Liver (tissue), 9 donors: ENCODE data around the gene AIG1. TPM values are rescaled to one million over a fixed set of nuclear protein-coding genes. Genes with fewer than 3 reads are reported as not detected.
"Not testable (repeated sequence)": the region's sequence is repeated elsewhere in the genome, so short reads cannot be mapped to it uniquely, and the experiment has no call there.

Experiments
- DNase-seq: peaks from one replicate; pipeline ENCODE4 v3.0.0-alpha.2; 2017; ENCODE audit warnings: low spot score
- H3K27ac ChIP-seq, 2 donors: one replicate each; pipeline ENCODE4 v1.7.0; 2013; ENCODE audit warnings: inconsistent platforms in 2 of 2, low read length in 2 of 2, control low read depth in 1 of 2, low read depth in 1 of 2, mild to moderate bottlenecking in 1 of 2
- H3K27me3 ChIP-seq, 4 donors: one replicate each; pipeline versions ENCODE4 v1.6.1 to v1.7.0; 2013; ENCODE audit warnings: low read length in 3 of 4, inconsistent platforms in 1 of 4, mild to moderate bottlenecking in 1 of 4, moderate library complexity in 1 of 4; ENCODE audit not compliant: control insufficient read depth in 4 of 4, insufficient read depth in 4 of 4
- H3K36me3 ChIP-seq, 4 donors: one replicate each; pipeline versions ENCODE4 v1.6.1 to v1.7.0; 2013; ENCODE audit warnings: low read length in 3 of 4, mild to moderate bottlenecking in 3 of 4, low read depth in 1 of 4, moderate library complexity in 1 of 4; ENCODE audit not compliant: control insufficient read depth in 4 of 4, insufficient read depth in 3 of 4
- H3K4me1 ChIP-seq, 4 donors: one replicate each; pipeline versions ENCODE4 v1.6.1 to v1.7.0; 2013; ENCODE audit warnings: low read length in 3 of 4, mild to moderate bottlenecking in 3 of 4, moderate library complexity in 1 of 4; ENCODE audit not compliant: control insufficient read depth in 4 of 4, insufficient read depth in 4 of 4
- H3K4me3 ChIP-seq, 3 donors: one replicate each; pipeline versions ENCODE4 v1.6.1 to v1.7.0; 2013; ENCODE audit warnings: low read length in 3 of 3, control low read depth in 1 of 3, low read depth in 1 of 3, mild to moderate bottlenecking in 1 of 3
- H3K9ac ChIP-seq, 2 donors: one replicate each; pipeline ENCODE4 v1.7.0; 2013; ENCODE audit warnings: low read length in 2 of 2, mild to moderate bottlenecking in 2 of 2, moderate library complexity in 2 of 2, control low read depth in 1 of 2, low read depth in 1 of 2
- H3K9me3 ChIP-seq, 4 donors: one replicate each; pipeline versions ENCODE4 v1.6.1 to v1.7.0; 2013; ENCODE audit warnings: low read length in 3 of 4; ENCODE audit not compliant: control insufficient read depth in 4 of 4
- CTCF ChIP-seq: fragments of 150-350 bp; IDR thresholded peaks from 2 replicates; pipeline ENCODE4 v1.5.1; 2017; ENCODE audit warnings: improper control_type of control experiment, low read depth, low read length; ENCODE audit not compliant: missing input control
- EGR1 ChIP-seq, 2 donors: IDR thresholded peaks; 2 replicates each; pipeline ENCODE4 v1.6.1; 2016 to 2018; ENCODE audit warnings: antibody characterized with exemption in 2 of 2, low read depth in 2 of 2
- FOXA1 ChIP-seq: IDR thresholded peaks from 2 replicates; pipeline ENCODE4 v1.6.1; 2016; ENCODE audit warnings: antibody characterized with exemption
- FOXA2 ChIP-seq: IDR thresholded peaks from 2 replicates; pipeline ENCODE4 v1.6.1; 2016; ENCODE audit warnings: antibody characterized with exemption
- HNF4A ChIP-seq, 2 donors: conservative IDR thresholded peaks; 2 replicates each; pipeline ENCODE4 v1.6.1; 2016; ENCODE audit warnings: antibody characterized with exemption in 2 of 2, mild to moderate bottlenecking in 2 of 2
- HNF4G ChIP-seq: IDR thresholded peaks from 2 replicates; pipeline ENCODE4 v1.6.1; 2016; ENCODE audit warnings: antibody characterized with exemption
- JUND ChIP-seq, 2 donors: IDR thresholded peaks; 2 replicates each; pipeline ENCODE4 v1.6.1; 2016; ENCODE audit warnings: antibody characterized with exemption in 2 of 2
- RAD21 ChIP-seq, 2 donors: IDR thresholded peaks; 2 replicates each; pipeline ENCODE4 v1.6.1; 2016; ENCODE audit warnings: antibody characterized with exemption in 2 of 2, mild to moderate bottlenecking in 2 of 2
- RXRA ChIP-seq, 2 donors: IDR thresholded peaks; 2 replicates each; pipeline ENCODE4 v1.6.1; 2017 to 2018; ENCODE audit warnings: antibody characterized with exemption in 2 of 2, mild to moderate bottlenecking in 1 of 2
- SP1 ChIP-seq: IDR thresholded peaks from 2 replicates; pipeline ENCODE4 v1.6.1; 2018; ENCODE audit warnings: antibody characterized with exemption, mild to moderate bottlenecking
- TAF1 ChIP-seq: conservative IDR thresholded peaks from 2 replicates; pipeline ENCODE4 v1.6.1; 2016; ENCODE audit warnings: antibody characterized with exemption, mild to moderate bottlenecking
- WGBS: extraction: QIAGEN DNeasy Blood & Tissue Kit; methylation state at CpG from one replicate; pipeline ENCODE4 v1.1.7; 2013; 5-methylcytosine and 5-hydroxymethylcytosine counted together
- polyA plus RNA-seq, 2 donors: library from polyadenylated mRNA; stranded (reverse) in 1 of 2; unstranded in 1 of 2; fragments of 200-250 nt in 1 of 2; fragments of >200 nt in 1 of 2; fragmentation: Nextera tagmentation in 1 of 2; extraction: Ambion mirVana in 1 of 2; gene quantifications; one replicate each; pipeline versions ENCODE4 v1.2.1 to v1.2.3, GENCODE V29; 2013 to 2015
- total RNA-seq, 2 donors: library from RNA; depleted of rRNA; stranded (reverse); fragments of >200 nt; gene quantifications; one replicate each; pipeline ENCODE4 v1.2.3, GENCODE V29; 2014
- TF ChIP-seq, protein P1 (sequence below): IDR thresholded peaks from 2 replicates; pipeline ENCODE4 v1.6.1; 2016; ENCODE audit warnings: antibody characterized with exemption
- donor health status: healthy.
- donor health status: healthy.
- donor health status: healthy.
- donor health status: healthy.
- donor health status: healthy.

The AIG1 gene
- total and polyA plus RNA-seq, 4 donors, result 74.8 to 169 (median 121) TPM

DNA sequence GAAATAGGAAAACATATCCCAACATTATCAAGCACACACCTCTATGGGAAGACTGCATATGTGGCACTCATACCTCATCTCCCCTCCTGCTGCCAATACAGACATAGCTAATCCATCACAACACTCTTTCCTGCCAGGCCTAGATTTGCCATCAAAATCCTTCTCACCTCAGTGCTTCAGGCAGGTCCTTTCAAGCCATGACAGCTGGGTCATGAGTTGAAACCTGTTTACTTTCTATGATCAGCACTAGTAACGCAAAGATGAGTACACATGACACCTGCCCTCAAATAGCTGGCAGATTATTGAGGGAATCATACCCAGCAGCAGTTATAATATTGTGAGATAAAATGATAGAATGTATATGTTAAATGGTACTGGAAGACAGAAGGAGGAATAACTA, 183.1 kb downstream of the AIG1 start:
- H3K27me3 ChIP-seq, result no peaks in the 10 kb centered on the region
- H3K4me3 ChIP-seq, result no peak overlapping the region
- H3K9ac ChIP-seq, result no peak overlapping the region
- DNase-seq, result no peak
- no peaks in the 10 kb centered on the region for H3K4me1 ChIP-seq
- H3K36me3 ChIP-seq, result peaks cover 0 to 4% (median 1%) of the 10 kb centered on the region in 4 donors
- TF ChIP-seq JUND (IDR thresholded peaks at IDR 0.05) (no peak), TAF1 (no peak), RXRA (IDR thresholded peaks at IDR 0.05) (no peak), HNF4G (no peak), CTCF (no peak), SP1 (no peak)
- H3K27ac ChIP-seq, result no peak overlapping the region
- H3K9me3 ChIP-seq, result no peaks in the 10 kb centered on the region
- 94% methylated on average over 1 of the region's 1 CpG for whole genome bisulfite sequencing

GRCh38 chr6:143245656-143246055, 185.0 kb downstream of the AIG1 start:
- TF ChIP-seq SP1 (no peak), HNF4A (conservative IDR thresholded peaks at IDR 0.05) (no peak), EGR1 (IDR thresholded peaks at IDR 0.05; ENCODE audit: low read depth in 2 of 2) (no peak), CTCF (no peak), FOXA2 (no peak), RAD21 (IDR thresholded peaks at IDR 0.05) (no peak), FOXA1 (no peak)
- TF ChIP-seq, protein P1, sequence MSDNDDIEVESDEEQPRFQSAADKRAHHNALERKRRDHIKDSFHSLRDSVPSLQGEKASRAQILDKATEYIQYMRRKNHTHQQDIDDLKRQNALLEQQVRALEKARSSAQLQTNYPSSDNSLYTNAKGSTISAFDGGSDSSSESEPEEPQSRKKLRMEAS, result no peak
- Histone ChIP-seq H3K36me3 (peaks cover 0 to 5% (median 3%) of the 10 kb centered on the region in 4 donors), H3K27ac (no peak overlapping the region), H3K9me3 (no peaks in the 10 kb centered on the region), H3K4me3 (no peak overlapping the region), H3K9ac (no peak overlapping the region), H3K27me3 (no peaks in the 10 kb centered on the region), H3K4me1 (no peaks in the 10 kb centered on the region)
- no peak for DNase-seq
- 94% methylated on average over 6 of the region's 6 CpGs for WGBS

GRCh38 chr6:143246166-143246775, 185.6 kb downstream of the AIG1 start:
- not testable (repeated sequence) for H3K9me3 ChIP-seq, H3K27ac ChIP-seq, H3K4me1 ChIP-seq, H3K36me3 ChIP-seq, H3K27me3 ChIP-seq, H3K9ac ChIP-seq, DNase-seq, H3K4me3 ChIP-seq
- WGBS, result 97% methylated on average over 4 of the region's 4 CpGs
